Endodermal cell (in vitro differentiated cells): Measurements from ENCODE around the gene CNGB1. TPM values are rescaled to one million over a fixed set of nuclear protein-coding genes. Genes with fewer than 3 reads are reported as not detected.
A peak's percentile ranks its signal among the peaks of the same experiment; 100 is the strongest.

Experiments used
- DNase-seq: peaks from one replicate; pipeline ENCODE4 v3.0.0-alpha.2; 2017
- H3K27ac ChIP-seq: 2 replicates; pipeline ENCODE4 v1.5.1; 2013; ENCODE audit warnings: mild to moderate bottlenecking, low read depth, low read length, moderate library complexity
- H3K27me3 ChIP-seq: 2 replicates; pipeline ENCODE4 v1.6.1; 2013; ENCODE audit warnings: mild to moderate bottlenecking, low read length, moderate library complexity; ENCODE audit not compliant: insufficient read depth, control insufficient read depth, poor library complexity, severe bottlenecking
- H3K36me3 ChIP-seq: 2 replicates; pipeline ENCODE4 v1.7.0; 2013; ENCODE audit warnings: mild to moderate bottlenecking, low read length, moderate library complexity; ENCODE audit not compliant: control insufficient read depth, insufficient read depth
- H3K4me1 ChIP-seq: one replicate; pipeline ENCODE4 v1.7.0; 2013; ENCODE audit warnings: low read length; ENCODE audit not compliant: control insufficient read depth, insufficient read depth
- H3K4me3 ChIP-seq: 2 replicates; pipeline ENCODE4 v1.5.1; 2013; ENCODE audit warnings: mild to moderate bottlenecking, low read length, moderate library complexity
- H3K9ac ChIP-seq: 2 replicates; pipeline ENCODE4 v1.6.1; 2013; ENCODE audit warnings: mild to moderate bottlenecking, low read length, moderate library complexity; ENCODE audit not compliant: poor library complexity, severe bottlenecking; ENCODE audit errors: extremely low read depth
- H3K9me3 ChIP-seq: 2 replicates; pipeline ENCODE4 v1.6.1; 2013; ENCODE audit warnings: mild to moderate bottlenecking, low read length, moderate library complexity; ENCODE audit not compliant: control insufficient read depth
- H3K27ac Mint-ChIP-seq: 2 replicates; pipeline ENCODE4 v1.8.0; 2020; ENCODE audit warnings: mixed read lengths
- H3K27me3 Mint-ChIP-seq: 2 replicates; pipeline ENCODE4 v1.8.0; 2021; ENCODE audit warnings: mild to moderate bottlenecking, mixed read lengths; ENCODE audit not compliant: insufficient read depth
- H3K36me3 Mint-ChIP-seq: 2 replicates; pipeline ENCODE4 v1.8.0; 2020; ENCODE audit warnings: low read depth, mixed read lengths
- H3K4me1 Mint-ChIP-seq: 2 replicates; pipeline ENCODE4 v1.8.0; 2020; ENCODE audit warnings: mixed read lengths
- H3K4me3 Mint-ChIP-seq: 2 replicates; pipeline ENCODE4 v1.8.0; 2020; ENCODE audit warnings: mild to moderate bottlenecking, moderate library complexity, mixed read lengths
- H3K9me3 Mint-ChIP-seq: 2 replicates; pipeline ENCODE4 v1.8.0; 2020; ENCODE audit warnings: mild to moderate bottlenecking, mixed read lengths
- CTCF ChIP-seq: fragments of 200-600 bp; sonication (generic); conservative IDR thresholded peaks from 2 replicates; pipeline ENCODE4 v1.5.0; 2021; ENCODE audit warnings: antibody characterized with exemption, mild to moderate bottlenecking
- WGBS, 2 experiments: methylation state at CpG; one replicate each; pipeline versions ENCODE4 v1.1.5 to v1.1.7; 2013; ENCODE audit warnings: missing lambda C conversion rate in 2 of 2, mixed read lengths in 1 of 2; ENCODE audit not compliant: insufficient coverage in 1 of 2, insufficient read length in 1 of 2; 5-methylcytosine and 5-hydroxymethylcytosine counted together
- total RNA-seq, 2 donors: library from RNA; stranded (reverse); fragmentation: NEBNext Ultra II Directional in 1 of 2; extraction: Animal tissue kit (Norgen Biotek cat#: 25700) in 1 of 2; gene quantifications; 2 replicates in 1 of 2; 3 replicates in 1 of 2; pipeline ENCODE4 v1.2.1, GENCODE V29; 2021

The CNGB1 gene
- total RNA-seq, 2 donors from 2014 or later, result 0.29 to 0.60 TPM

DNA sequence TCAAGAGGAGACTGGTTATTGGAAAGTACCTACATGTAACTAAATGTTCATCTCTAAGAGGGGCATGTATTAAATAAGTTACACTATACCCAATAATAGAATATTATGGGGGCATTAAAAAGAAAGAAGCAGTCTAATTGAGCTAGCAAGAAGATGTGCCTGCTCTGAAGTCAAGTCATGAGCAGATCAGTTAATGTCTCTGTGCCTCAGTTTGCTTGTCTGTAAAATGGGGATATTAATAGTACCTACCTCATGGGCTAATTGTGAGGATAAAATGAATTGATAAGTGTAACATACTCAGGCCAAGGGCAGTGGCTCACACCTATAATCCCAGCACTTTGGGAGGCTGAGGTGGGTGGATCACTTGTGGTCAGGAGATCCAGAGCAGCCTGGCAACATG is 3.0 kb downstream of the CNGB1 start:
- Histone ChIP-seq H3K9me3 (no peaks in the 10 kb centered on the region), H3K9ac (no peak overlapping the region), H3K4me3 (no peak overlapping the region), H3K27me3 (no peaks in the 10 kb centered on the region), H3K4me1 (no peaks in the 10 kb centered on the region), H3K27ac (no peak overlapping the region), H3K36me3 (no peaks in the 10 kb centered on the region)
- no peaks in the 10 kb centered on the region for H3K9me3 Mint-ChIP-seq
- no peak overlapping the region for H3K27ac Mint-ChIP-seq
- no peaks in the 10 kb centered on the region for H3K36me3 Mint-ChIP-seq
- H3K27me3 Mint-ChIP-seq, result no peaks in the 10 kb centered on the region
- DNase-seq, result no peak
- H3K4me1 Mint-ChIP-seq, result peaks cover 4% of the 10 kb centered on the region
- no peak for TF ChIP-seq CTCF
- no peak overlapping the region for H3K4me3 Mint-ChIP-seq

DNA sequence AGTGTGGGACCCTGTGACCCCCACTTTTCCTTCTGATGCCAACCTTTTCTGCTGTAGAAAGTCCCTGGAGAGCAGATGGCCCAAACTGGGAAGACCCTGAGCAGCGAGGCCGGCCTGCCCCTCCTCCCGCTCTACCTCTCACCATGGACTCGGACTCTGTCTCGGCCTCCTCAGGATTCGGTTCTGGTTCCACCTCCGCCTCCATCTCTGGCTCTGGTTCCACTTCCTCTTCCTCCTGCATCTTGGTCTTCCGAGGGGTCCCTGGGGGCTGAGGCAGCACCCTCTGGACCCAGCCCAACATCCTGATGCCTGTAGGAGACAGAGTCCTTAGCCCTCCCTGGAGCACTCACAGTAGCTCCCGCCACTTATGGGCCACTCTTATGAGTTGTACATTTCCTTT is 3.9 kb downstream of the CNGB1 start:
- Mint-ChIP-seq H3K4me3 (no peak overlapping the region), H3K27me3 (no peaks in the 10 kb centered on the region), H3K4me1 (peaks cover 4% of the 10 kb centered on the region), H3K27ac (peak overlapping the region; percentile 67), H3K36me3 (no peaks in the 10 kb centered on the region), H3K9me3 (no peaks in the 10 kb centered on the region)
- 83 to 98% methylated on average over 7 to 9 of the region's 9 CpGs for WGBS, 2 experiments
- Histone ChIP-seq H3K36me3 (no peaks in the 10 kb centered on the region), H3K9me3 (no peaks in the 10 kb centered on the region), H3K9ac (no peak overlapping the region), H3K4me1 (no peaks in the 10 kb centered on the region), H3K27me3 (no peaks in the 10 kb centered on the region), H3K4me3 (no peak overlapping the region), H3K27ac (no peak overlapping the region)
- no peak for TF ChIP-seq CTCF
- DNase-seq, result no peak

GRCh38 chr16:57966204-57966771 is 4.6 kb downstream of the CNGB1 start:
- Mint-ChIP-seq H3K4me3 (no peak overlapping the region), H3K4me1 (peaks cover 4% of the 10 kb centered on the region), H3K27me3 (no peaks in the 10 kb centered on the region), H3K9me3 (no peaks in the 10 kb centered on the region), H3K36me3 (no peaks in the 10 kb centered on the region), H3K27ac (no peak overlapping the region)
- Histone ChIP-seq H3K27ac (no peak overlapping the region), H3K9me3 (no peaks in the 10 kb centered on the region), H3K27me3 (no peaks in the 10 kb centered on the region), H3K9ac (no peak overlapping the region), H3K36me3 (no peaks in the 10 kb centered on the region), H3K4me1 (no peaks in the 10 kb centered on the region), H3K4me3 (no peak overlapping the region)
- peak; percentile 19 for DNase-seq
- TF ChIP-seq CTCF, result no peak
- WGBS, 2 experiments, result 85 to 87% methylated on average over 3 to 4 of the region's 4 CpGs
